ENCODE data around the gene DNM1. TPM values are rescaled to one million over a fixed set of nuclear protein-coding genes. Genes with fewer than 3 reads are reported as not detected.

Gene DNM1
- total and polyA plus RNA-seq, 2 donors (not counting 3 experiments of a cell fraction or from before 2014, with no cell fraction given) = 0.59 to 2.9 TPM

DNA sequence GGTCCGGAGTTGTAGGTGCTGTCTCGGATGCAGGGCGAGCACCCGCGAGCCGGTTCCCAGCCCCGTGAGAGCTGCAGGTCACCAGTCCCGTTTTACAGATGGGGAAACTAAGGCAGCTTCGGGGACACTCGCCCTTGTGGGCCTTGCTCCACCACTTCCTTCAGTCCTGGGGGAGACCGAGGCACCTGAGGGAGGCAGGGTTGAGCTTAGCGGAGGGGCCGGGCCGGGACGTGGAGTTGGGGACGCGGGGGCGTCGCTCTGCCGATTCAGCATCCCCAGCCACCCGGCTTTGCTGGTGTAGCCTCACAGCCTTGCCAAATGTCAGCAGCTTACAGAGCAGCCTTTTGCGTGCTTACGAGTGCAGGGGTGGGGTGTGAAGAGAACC lies 42.6 kb upstream of the DNM1 start:
- TF ChIP-seq POLR2A (IDR thresholded peaks at IDR 0.05; ENCODE audit: low read depth, low read length) = no peak
- TF ChIP-seq, protein P1, sequence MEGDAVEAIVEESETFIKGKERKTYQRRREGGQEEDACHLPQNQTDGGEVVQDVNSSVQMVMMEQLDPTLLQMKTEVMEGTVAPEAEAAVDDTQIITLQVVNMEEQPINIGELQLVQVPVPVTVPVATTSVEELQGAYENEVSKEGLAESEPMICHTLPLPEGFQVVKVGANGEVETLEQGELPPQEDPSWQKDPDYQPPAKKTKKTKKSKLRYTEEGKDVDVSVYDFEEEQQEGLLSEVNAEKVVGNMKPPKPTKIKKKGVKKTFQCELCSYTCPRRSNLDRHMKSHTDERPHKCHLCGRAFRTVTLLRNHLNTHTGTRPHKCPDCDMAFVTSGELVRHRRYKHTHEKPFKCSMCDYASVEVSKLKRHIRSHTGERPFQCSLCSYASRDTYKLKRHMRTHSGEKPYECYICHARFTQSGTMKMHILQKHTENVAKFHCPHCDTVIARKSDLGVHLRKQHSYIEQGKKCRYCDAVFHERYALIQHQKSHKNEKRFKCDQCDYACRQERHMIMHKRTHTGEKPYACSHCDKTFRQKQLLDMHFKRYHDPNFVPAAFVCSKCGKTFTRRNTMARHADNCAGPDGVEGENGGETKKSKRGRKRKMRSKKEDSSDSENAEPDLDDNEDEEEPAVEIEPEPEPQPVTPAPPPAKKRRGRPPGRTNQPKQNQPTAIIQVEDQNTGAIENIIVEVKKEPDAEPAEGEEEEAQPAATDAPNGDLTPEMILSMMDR (IDR thresholded peaks at IDR 0.05; ENCODE audit: extremely low read depth in 1 of 2, insufficient read depth in 1 of 2, low read depth in 1 of 2, low read length in 2 of 2) = no peak
- TF ChIP-seq POLR2AphosphoS5 (IDR thresholded peaks at IDR 0.05; ENCODE audit: insufficient read depth, low read depth, low read length) = no peak
- no peak for TF ChIP-seq GATA2 (IDR thresholded peaks at IDR 0.05; ENCODE audit: insufficient read depth, insufficient read length, low read depth, low read length)
- TF ChIP-seq, protein P2, sequence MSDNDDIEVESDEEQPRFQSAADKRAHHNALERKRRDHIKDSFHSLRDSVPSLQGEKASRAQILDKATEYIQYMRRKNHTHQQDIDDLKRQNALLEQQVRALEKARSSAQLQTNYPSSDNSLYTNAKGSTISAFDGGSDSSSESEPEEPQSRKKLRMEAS (IDR thresholded peaks at IDR 0.05; ENCODE audit: insufficient read depth, insufficient read length) = no peak
- no peak for TF ChIP-seq MYC (IDR thresholded peaks at IDR 0.05; ENCODE audit: low read depth, low read length)
- no peak for TF ChIP-seq JUN (IDR thresholded peaks at IDR 0.05; ENCODE audit: borderline replicate concordance, insufficient read depth, insufficient read length, low read depth)
- no peak for TF ChIP-seq FOS (IDR thresholded peaks at IDR 0.05; ENCODE audit: borderline replicate concordance, insufficient read depth, low read length)
- no peak for TF ChIP-seq EZH2 (IDR thresholded peaks at IDR 0.05; ENCODE audit: borderline replicate concordance, low read depth, low read length, severe bottlenecking)
- H3K4me1 ChIP-seq (ENCODE audit: control insufficient read depth, extremely low read depth, insufficient read depth, low read length) = peaks cover 11% of the 10 kb centered on the region
- DNase-seq (ENCODE audit: low read depth, low spot score) = peak; percentile 23
- H3K4me2 ChIP-seq (ENCODE audit: insufficient read depth, low read length) = peak overlapping the region; percentile 37
- dilution Hi-C loops (cut with MboI; ENCODE audit: extremely low pct_ligation_motif_present, low sequenced_read_pairs) = no loop called here
- H3K27ac ChIP-seq (ENCODE audit: insufficient read depth, low read depth, low read length) = peak overlapping the region; percentile 35
- peak overlapping the region; percentile 78 to 86 (median 80) for H3K4me3 ChIP-seq (replicated peaks in 1 of 3; ENCODE audit: insufficient read depth in 1 of 3, low read depth in 1 of 3, low read length in 3 of 3)
- no TSS peak for BruUV-seq (replicated peaks)
- peak overlapping the region; percentile 79 for H2AFZ ChIP-seq (ENCODE audit: low read depth, low read length)
- no peaks in the 10 kb centered on the region for H4K20me1 ChIP-seq (replicated peaks; ENCODE audit: control insufficient read depth, extremely low read depth, insufficient read depth, low read length)
- H3K9me1 ChIP-seq (replicated peaks; ENCODE audit: control insufficient read depth, extremely low read depth, insufficient read depth, low read length) = no peaks in the 10 kb centered on the region
- POLR2A ChIA-PET = interaction anchor here (0.6 kb wide), 1 partner anchor 91 kb away, joined by 3 read pairs; no protein-coding TSS in a partner anchor
- peak overlapping the region; percentile 60 for H3K9ac ChIP-seq (replicated peaks; ENCODE audit: extremely low read depth, insufficient read depth, low read length)
- intact Hi-C loops (cut with micrococcal nuclease) = loop anchor here (1.0 to 2.0 kb wide), 3 partner anchors 30 to 116 kb away; partner anchors contain the start of genes CIZ1, GOLGA2 and SWI5
- no peaks in the 10 kb centered on the region for H3K27me3 ChIP-seq (ENCODE audit: control insufficient read depth in 2 of 2, insufficient read depth in 2 of 2, low read length in 2 of 2)
- no peaks in the 10 kb centered on the region for H3K9me3 ChIP-seq (replicated peaks; ENCODE audit: control insufficient read depth, insufficient read depth, low read length)
- H3K79me2 ChIP-seq (ENCODE audit: control insufficient read depth, insufficient read depth, low read length) = no peaks in the 10 kb centered on the region
- CTCF ChIA-PET = interaction anchor here (1.4 to 1.8 kb wide), 3 partner anchors 10 to 36 kb away, joined by 4 to 8 read pairs (median 7); no protein-coding TSS in a partner anchor
- peak; percentile 54 for FAIRE-seq
- H3K36me3 ChIP-seq (ENCODE audit: control insufficient read depth in 2 of 2, extremely low read depth in 1 of 2, insufficient read depth in 2 of 2, low read length in 2 of 2) = peaks cover 4 to 25% of the 10 kb centered on the region in 2 experiments
